Left kidney (tissue), 2 donors: ENCODE data around the gene OR52B2. TPM values are rescaled to one million over a fixed set of nuclear protein-coding genes. Genes with fewer than 3 reads are reported as not detected.
"Not testable (repeated sequence)": the region's sequence is repeated elsewhere in the genome, so short reads cannot be mapped to it uniquely, and the experiment has no call there.

Source experiments
- DNase-seq: peaks from one replicate; pipeline ENCODE4 v3.0.0-alpha.2; 2013
- polyA plus RNA-seq: library from polyadenylated mRNA; unstranded; fragments of 120-200 nt; gene quantifications from one replicate; pipeline ENCODE4 v1.2.1, GENCODE V29; 2013; ENCODE audit not compliant: insufficient read length

Gene OR52B2
- polyA plus RNA-seq, 1 donor: not detected

GRCh38 chr11:6152126-6152525 lies 18.0 kb downstream of the OR52B2 start:
- DNase-seq: no peak

DNA sequence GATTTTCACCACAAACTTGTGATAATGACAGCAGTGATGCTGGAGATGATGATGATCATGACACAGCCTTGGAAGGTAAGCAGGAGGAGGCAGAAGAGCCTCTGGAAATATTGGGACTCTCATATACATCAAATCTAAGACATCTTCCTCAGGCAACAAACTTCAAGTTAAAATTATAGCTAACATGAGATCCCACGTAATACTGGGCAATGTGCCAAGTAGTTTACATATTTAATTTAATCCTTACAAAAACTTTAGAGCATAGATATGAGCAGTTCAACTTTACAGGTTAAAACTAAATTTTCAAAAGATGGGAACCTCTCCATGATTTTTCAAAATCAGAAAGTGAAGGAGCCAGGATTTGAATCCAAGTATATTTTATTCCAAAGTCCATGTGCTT lies 19.0 kb downstream of the OR52B2 start:
- DNase-seq: no peak

GRCh38 chr11:6143737-6144136 lies 26.4 kb downstream of the OR52B2 start:
- not testable (repeated sequence) for DNase-seq

DNA sequence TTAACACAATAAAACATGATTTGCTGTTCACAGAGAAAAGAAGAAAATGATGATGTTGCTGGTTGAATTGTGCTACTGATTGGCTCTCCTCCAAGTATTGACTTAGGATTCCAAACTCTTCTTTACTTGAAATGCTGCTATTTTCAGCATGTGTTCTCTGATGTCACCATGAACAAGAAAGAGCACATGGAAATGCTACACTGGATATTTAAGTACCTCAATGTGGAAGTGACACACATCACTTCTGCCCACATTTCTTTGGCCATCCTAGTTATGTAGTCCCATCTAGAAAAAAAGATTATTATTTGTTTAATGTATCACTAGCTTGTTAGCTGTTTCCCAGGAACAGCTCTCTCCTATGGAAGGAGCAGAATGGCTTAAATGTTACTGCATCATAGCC lies 27.2 kb downstream of the OR52B2 start:
- DNase-seq: no peak

- DNase-seq: not testable (repeated sequence)
These were observed 34.2 kb downstream of the OR52B2 start for GRCh38 chr11:6135936-6136335.

- no peak for DNase-seq
These were observed 37.7 kb downstream of the OR52B2 start for GRCh38 chr11:6132431-6132830.

- no peak for DNase-seq
These were observed 40.5 kb downstream of the OR52B2 start for GRCh38 chr11:6129635-6130034.

DNA sequence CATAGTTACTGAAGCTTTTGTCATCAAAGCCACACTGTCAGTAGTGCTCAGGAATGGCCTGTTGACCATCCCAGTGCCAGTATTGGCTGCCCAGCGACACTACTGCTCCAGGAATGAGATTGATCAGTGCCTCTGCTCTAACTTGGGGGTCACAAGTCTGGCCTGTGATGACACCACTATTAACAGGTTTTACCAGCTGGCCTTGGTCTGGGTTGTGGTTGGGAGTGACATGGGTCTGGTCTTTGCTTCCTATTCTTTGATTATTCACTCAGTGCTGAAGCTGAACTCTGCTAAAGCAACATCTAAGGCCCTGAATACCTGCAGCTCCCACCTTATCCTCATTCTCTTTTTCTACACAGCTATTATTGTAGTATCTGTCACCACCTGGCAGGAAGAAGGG lies 41.1 kb downstream of the OR52B2 start:
- DNase-seq: no peak

DNA sequence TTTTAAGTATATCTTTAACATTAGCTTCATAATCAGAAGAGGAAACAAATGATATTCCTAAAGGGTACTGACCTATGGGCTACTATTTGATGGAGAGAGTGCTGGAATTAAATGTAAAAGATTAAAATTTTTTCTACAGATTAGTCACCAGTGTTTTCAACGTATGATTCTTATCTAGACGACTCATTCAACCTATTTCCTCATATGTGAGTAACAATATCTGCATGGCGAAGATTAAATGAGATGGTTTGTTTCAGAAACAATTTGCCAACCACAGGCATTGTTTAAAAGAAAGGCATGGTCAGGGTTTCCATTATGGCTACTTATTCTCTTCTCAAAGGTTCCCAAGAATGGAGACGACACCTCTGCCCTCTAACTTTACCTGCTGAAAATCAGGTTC lies 42.2 kb downstream of the OR52B2 start:
- no peak for DNase-seq

DNA sequence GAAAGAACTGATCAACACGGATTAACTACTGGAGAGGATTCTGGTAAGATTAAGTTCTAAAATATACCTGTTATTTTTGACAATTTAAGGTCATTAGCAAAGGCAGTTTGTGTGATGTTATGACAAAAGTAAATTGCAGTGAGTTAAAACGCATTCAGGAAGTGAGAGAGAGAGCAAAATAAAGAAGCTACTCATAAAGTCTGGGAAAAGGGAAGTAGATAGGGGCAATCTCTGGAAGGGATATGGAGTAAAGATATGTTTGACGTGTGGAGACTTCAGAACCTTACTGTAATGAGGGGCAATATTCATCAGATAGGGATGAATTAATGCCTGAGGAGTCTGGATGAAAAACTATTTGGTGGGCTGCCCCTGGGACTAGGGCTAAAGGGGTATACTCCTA lies 45.9 kb downstream of the OR52B2 start:
- DNase-seq: no peak

Other genes with a start within 250 kb of the OR52B2 start
- not detected for gene OR56A3, start 228.1 kb downstream of the OR52B2 start, polyA plus RNA-seq
- not detected for gene OR56A5, start 201.8 kb downstream of the OR52B2 start, polyA plus RNA-seq
- not detected for gene OR52L1, start 183.3 kb downstream of the OR52B2 start, polyA plus RNA-seq
- gene OR56A4, start 163.4 kb downstream of the OR52B2 start, polyA plus RNA-seq: 0.07 TPM
- not detected for gene OR56A1, start 139.6 kb downstream of the OR52B2 start, polyA plus RNA-seq
- 0.12 TPM for gene OR56B4, start 62.6 kb downstream of the OR52B2 start, polyA plus RNA-seq
- gene OR52W1, start 28.9 kb upstream of the OR52B2 start, polyA plus RNA-seq: 0.17 TPM
- 0.91 TPM for gene C11orf42, start 35.2 kb upstream of the OR52B2 start, polyA plus RNA-seq
- gene FHIP1B, start 64.3 kb upstream of the OR52B2 start, polyA plus RNA-seq: 62.0 TPM
- 1.1 TPM for gene CNGA4, start 68.8 kb upstream of the OR52B2 start, polyA plus RNA-seq
- gene CCKBR, start 89.5 kb upstream of the OR52B2 start, polyA plus RNA-seq: 0.55 TPM
- gene CAVIN3, start 150.2 kb upstream of the OR52B2 start, polyA plus RNA-seq: 8.5 TPM
- 34.1 TPM for gene SMPD1, start 220.1 kb upstream of the OR52B2 start, polyA plus RNA-seq
- gene APBB1, start 248.8 kb upstream of the OR52B2 start, polyA plus RNA-seq: 55.3 TPM